Stomach (tissue), 19 donors: ENCODE results near the gene STX10. TPM values are rescaled to one million over a fixed set of nuclear protein-coding genes. Genes with fewer than 3 reads are reported as not detected.

Experiments used
- DNase-seq, 2 donors: peaks; one replicate each; pipeline versions ENCODE4 v3.0.0 to v3.0.0-alpha.2; 2013 to 2019
- H3K27ac ChIP-seq, 5 donors: fragments of 200-600 bp in 4 of 5; sonication (generic) in 4 of 5; one replicate each; pipeline ENCODE4 v1.5.1; 2013 to 2019; ENCODE audit warnings: mild to moderate bottlenecking in 1 of 5, moderate library complexity in 1 of 5
- H3K27me3 ChIP-seq, 3 donors: fragments of 200-600 bp; sonication (generic); one replicate each; pipeline ENCODE4 v1.5.1; 2017 to 2019; ENCODE audit warnings: mixed run types in 1 of 3
- H3K36me3 ChIP-seq, 4 donors: fragments of 200-600 bp; sonication (generic); 1 replicate in 3 of 4; 2 replicates in 1 of 4; pipeline ENCODE4 v1.5.1; 2016 to 2019
- H3K4me1 ChIP-seq, 4 donors: fragments of 200-600 bp; sonication (generic); one replicate each; pipeline ENCODE4 v1.5.1; 2016 to 2019
- H3K4me3 ChIP-seq, 4 donors: fragments of 200-600 bp; sonication (generic) in 3 of 4; one replicate each; pipeline ENCODE4 v1.5.1; 2016 to 2019; ENCODE audit warnings: mild to moderate bottlenecking in 1 of 4
- H3K9me3 ChIP-seq, 4 donors: fragments of 200-600 bp; sonication (generic); one replicate each; pipeline ENCODE4 v1.5.1; 2016 to 2019
- EP300 ChIP-seq: sonication (generic); formaldehyde crosslinking; IDR thresholded peaks from one replicate; pipeline ENCODE4 v1.6.1; 2017; ENCODE audit warnings: antibody characterized with exemption
- POLR2A ChIP-seq, 4 donors: fragments of 450-650 bp; IDR thresholded peaks; one replicate each; pipeline ENCODE4 v1.6.1; 2016; ENCODE audit warnings: antibody characterized with exemption in 4 of 4, control low read depth in 2 of 4, mild to moderate bottlenecking in 1 of 4, moderate library complexity in 1 of 4
- POLR2AphosphoS5 ChIP-seq, 3 donors: sonication (generic); formaldehyde crosslinking; IDR thresholded peaks; one replicate each; pipeline ENCODE4 v1.6.1; 2016; ENCODE audit warnings: antibody characterized with exemption in 3 of 3
- WGBS, 5 donors: extraction: QIAGEN DNeasy Blood & Tissue Kit in 3 of 5; methylation state at CpG; one replicate each; pipeline versions ENCODE4 v1.1.5 to v1.1.7; 2013 to 2018; 5-methylcytosine and 5-hydroxymethylcytosine counted together
- intact Hi-C: fragments of 100-400 bp; cut with DNase I; formaldehyde crosslinking; loops from one replicate; pipeline ENCODE4 v1.15.1; 2023; ENCODE audit warnings: low total_unique reads
- long read RNA-seq, 10 donors: transcript quantifications; one replicate each; lab custom pipeline, GENCODE V29; 2026
- polyA plus RNA-seq, 3 donors: library from polyadenylated mRNA; stranded (reverse); fragments of 200-250 nt; gene quantifications; one replicate each; pipeline ENCODE4 v1.2.3, GENCODE V29; 2013
- total RNA-seq, 5 donors: library from RNA; depleted of rRNA; stranded (reverse); fragments of >200 nt; gene quantifications; one replicate each; pipeline versions ENCODE4 v1.1.0 to v1.2.3, GENCODE V29; 2014 to 2016
- TF ChIP-seq, protein P1 (sequence below), 7 experiments: fragments of 450-650 bp in 4 of 7; fragments of 200-600 bp in 3 of 7; sonication (generic) in 3 of 7; IDR thresholded peaks; one replicate each; pipeline ENCODE4 v1.5.1; 2016 to 2019; ENCODE audit warnings: antibody characterized with exemption in 7 of 7, control low read depth in 2 of 7, mild to moderate bottlenecking in 1 of 7
- donor health status: healthy with polysubstance abuse.
- donor health status: Bipolar disorder and iron deficiency.
- donor health status: healthy.

STX10 gene, protein sequence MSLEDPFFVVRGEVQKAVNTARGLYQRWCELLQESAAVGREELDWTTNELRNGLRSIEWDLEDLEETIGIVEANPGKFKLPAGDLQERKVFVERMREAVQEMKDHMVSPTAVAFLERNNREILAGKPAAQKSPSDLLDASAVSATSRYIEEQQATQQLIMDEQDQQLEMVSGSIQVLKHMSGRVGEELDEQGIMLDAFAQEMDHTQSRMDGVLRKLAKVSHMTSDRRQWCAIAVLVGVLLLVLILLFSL
- total RNA-seq, result 100 to 1,000 TPM in 3 of 5 donors, 10 to 100 TPM in 2; 20.4 to 942 (median 117) TPM
- 100 to 1,000 TPM in 1 of 3 donors, 10 to 100 TPM in 2; 74.8 to 114 (median 94.7) TPM for polyA plus RNA-seq
- long read RNA-seq, donor 1, transcript STX10-204 (8 exons, 1,136 nt), result major isoform, 10 of 11 reads
- long read RNA-seq, donor 1, partial matches to known transcripts, result 0 of 11 reads
- long read RNA-seq, donor 1, other reads (novel, unspliced or antisense), result 0 of 11 reads
- long read RNA-seq, donor 2, transcript STX10-204 (8 exons, 1,136 nt), result major isoform, 7 of 12 reads
- long read RNA-seq, donor 2, partial matches to known transcripts, result 5 of 12 reads
- long read RNA-seq, donor 2, other reads (novel, unspliced or antisense), result 0 of 12 reads
- long read RNA-seq, donor 3, partial matches to known transcripts, result 0 of 3 reads
- long read RNA-seq, donor 3, other reads (novel, unspliced or antisense), result 0 of 3 reads
- long read RNA-seq, donor 4, result 0 reads
- long read RNA-seq, donor 5, transcript STX10-204 (8 exons, 1,136 nt), result major isoform, 11 of 11 reads
- long read RNA-seq, donor 5, partial matches to known transcripts, result 0 of 11 reads
- long read RNA-seq, donor 5, other reads (novel, unspliced or antisense), result 0 of 11 reads
- long read RNA-seq, donor 6, transcript STX10-204 (8 exons, 1,136 nt), result major isoform, 23 of 31 reads
- long read RNA-seq, donor 6, partial matches to known transcripts, result 5 of 31 reads
- long read RNA-seq, donor 6, other reads (novel, unspliced or antisense), result 0 of 31 reads
- long read RNA-seq, donor 7, transcript STX10-204 (8 exons, 1,136 nt), result major isoform, 9 of 16 reads
- long read RNA-seq, donor 7, partial matches to known transcripts, result 6 of 16 reads
- long read RNA-seq, donor 7, other reads (novel, unspliced or antisense), result 0 of 16 reads
- long read RNA-seq, donor 8, transcript STX10-204 (8 exons, 1,136 nt), result major isoform, 6 of 10 reads
- long read RNA-seq, donor 8, partial matches to known transcripts, result 0 of 10 reads
- long read RNA-seq, donor 8, other reads (novel, unspliced or antisense), result 0 of 10 reads
- long read RNA-seq, donor 9, partial matches to known transcripts, result 0 of 7 reads
- long read RNA-seq, donor 9, other reads (novel, unspliced or antisense), result 0 of 7 reads
- long read RNA-seq, donor 10, partial matches to known transcripts, result 0 of 4 reads
- long read RNA-seq, donor 10, other reads (novel, unspliced or antisense), result 0 of 4 reads

DNA sequence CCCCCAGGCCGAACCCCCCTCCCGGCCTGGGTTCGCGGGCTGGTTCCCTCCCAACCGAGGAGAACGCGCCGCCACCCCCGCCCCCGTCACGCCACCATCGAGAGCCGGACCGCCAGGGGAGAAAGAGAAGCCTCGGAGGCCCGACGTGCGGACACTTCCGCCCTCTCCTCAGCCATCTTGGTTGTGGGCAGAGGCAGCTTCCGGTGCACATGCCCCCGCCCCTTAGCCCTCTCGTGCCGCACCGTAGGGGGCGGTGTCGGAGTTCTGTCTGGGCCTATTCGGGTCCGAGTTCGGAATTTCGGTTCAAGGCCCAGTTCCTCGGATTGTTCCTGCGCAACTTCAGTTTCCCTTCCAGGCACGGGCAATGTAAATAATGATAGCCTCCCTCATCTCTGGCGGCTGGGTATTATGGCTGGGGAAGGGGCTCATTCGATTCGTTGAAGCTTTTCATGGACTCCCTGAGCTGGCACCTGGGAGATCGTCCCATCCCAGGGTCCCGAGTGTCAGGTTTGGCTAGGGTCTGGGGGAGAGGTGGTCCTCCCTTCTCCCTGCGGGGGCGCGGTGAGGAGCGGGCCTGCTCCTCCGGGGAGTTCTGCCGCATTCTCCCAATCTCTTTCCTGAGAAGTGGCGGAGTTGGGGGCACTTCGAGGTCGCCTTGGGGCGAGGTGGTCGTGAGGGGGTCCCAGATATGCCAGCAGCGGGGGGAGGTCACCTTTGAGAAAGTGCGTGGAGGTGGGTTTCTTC, at the start of gene STX10, which contains the start of gene IER2:
STX10 (minus strand) TSS at position 189 of the 744 bp plus-strand sequence. CDS start 202 bp downstream, outside the sequence.
IER2 (plus strand) TSS at position 225 of the 744 bp plus-strand sequence. CDS start 2,776 bp downstream, outside the sequence.
- Histone ChIP-seq H3K9me3 (no peaks in the 10 kb centered on the region), H3K36me3 (peaks cover 0 to 13% (median 7%) of the 10 kb centered on the region in 4 donors), H3K27ac (peak within 1 kb of the TSS; percentile 93 to 99 (median 99)), H3K4me1 (peaks cover 13 to 39% (median 30%) of the 10 kb centered on the region in 4 donors), H3K4me3 (peak within 1 kb of the TSS; percentile 85 to 92 (median 88)), H3K27me3 (no peaks in the 10 kb centered on the region)
- 0 to 1% (median 0%) methylated on average over 19 to 51 of the region's 51 CpGs for WGBS, 5 donors
- TF ChIP-seq POLR2A (IDR thresholded peaks at IDR 0.05), result peak in 2 of 4 donors; percentile 26 to 65
- TF ChIP-seq, protein P1, sequence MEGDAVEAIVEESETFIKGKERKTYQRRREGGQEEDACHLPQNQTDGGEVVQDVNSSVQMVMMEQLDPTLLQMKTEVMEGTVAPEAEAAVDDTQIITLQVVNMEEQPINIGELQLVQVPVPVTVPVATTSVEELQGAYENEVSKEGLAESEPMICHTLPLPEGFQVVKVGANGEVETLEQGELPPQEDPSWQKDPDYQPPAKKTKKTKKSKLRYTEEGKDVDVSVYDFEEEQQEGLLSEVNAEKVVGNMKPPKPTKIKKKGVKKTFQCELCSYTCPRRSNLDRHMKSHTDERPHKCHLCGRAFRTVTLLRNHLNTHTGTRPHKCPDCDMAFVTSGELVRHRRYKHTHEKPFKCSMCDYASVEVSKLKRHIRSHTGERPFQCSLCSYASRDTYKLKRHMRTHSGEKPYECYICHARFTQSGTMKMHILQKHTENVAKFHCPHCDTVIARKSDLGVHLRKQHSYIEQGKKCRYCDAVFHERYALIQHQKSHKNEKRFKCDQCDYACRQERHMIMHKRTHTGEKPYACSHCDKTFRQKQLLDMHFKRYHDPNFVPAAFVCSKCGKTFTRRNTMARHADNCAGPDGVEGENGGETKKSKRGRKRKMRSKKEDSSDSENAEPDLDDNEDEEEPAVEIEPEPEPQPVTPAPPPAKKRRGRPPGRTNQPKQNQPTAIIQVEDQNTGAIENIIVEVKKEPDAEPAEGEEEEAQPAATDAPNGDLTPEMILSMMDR (IDR thresholded peaks at IDR 0.05), result peak in 5 of 7 experiments; percentile 36 to 78 (median 50)
- TF ChIP-seq POLR2AphosphoS5 (IDR thresholded peaks at IDR 0.05), result peak; percentile 96 to 98 (median 98)
- TF ChIP-seq EP300, result no peak
- DNase-seq, result peak; percentile 95 to 98
- intact Hi-C loops, result no loop called here

DNA sequence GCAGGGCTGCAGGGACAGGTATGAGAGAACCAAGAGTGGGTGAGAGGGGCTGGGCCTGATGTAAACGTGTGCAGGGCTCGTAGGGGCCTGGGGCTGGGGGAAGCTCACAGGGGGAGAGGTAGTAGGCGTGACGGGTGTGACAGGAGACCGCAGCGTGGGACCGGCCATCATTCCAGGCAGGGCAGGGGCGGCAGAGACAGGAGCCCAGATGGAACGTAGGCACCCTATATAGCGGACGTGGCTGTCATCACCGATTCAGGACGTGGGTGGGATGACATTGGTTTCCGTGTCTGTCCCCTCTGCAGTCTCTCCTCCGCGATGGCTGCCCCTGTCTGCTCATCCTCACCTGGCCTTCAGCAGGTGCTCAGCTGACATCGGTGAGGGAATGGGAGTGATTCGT, 48.5 kb upstream of the STX10 start:
- 84 to 92% (median 87%) methylated on average over 15 to 18 of the region's 18 CpGs for WGBS, 5 donors
- TF ChIP-seq EP300, result no peak
- TF ChIP-seq, protein P1 (IDR thresholded peaks at IDR 0.05), result no peak
- no peak for TF ChIP-seq POLR2A (IDR thresholded peaks at IDR 0.05)
- TF ChIP-seq POLR2AphosphoS5 (IDR thresholded peaks at IDR 0.05), result no peak
- Histone ChIP-seq H3K27ac (no peak overlapping the region), H3K4me3 (no peak overlapping the region), H3K9me3 (no peaks in the 10 kb centered on the region), H3K27me3 (no peaks in the 10 kb centered on the region), H3K36me3 (no peaks in the 10 kb centered on the region), H3K4me1 (peaks cover 0 to 20% (median 14%) of the 10 kb centered on the region in 4 donors)
- intact Hi-C loops, result no loop called here
- no peak for DNase-seq

DNA sequence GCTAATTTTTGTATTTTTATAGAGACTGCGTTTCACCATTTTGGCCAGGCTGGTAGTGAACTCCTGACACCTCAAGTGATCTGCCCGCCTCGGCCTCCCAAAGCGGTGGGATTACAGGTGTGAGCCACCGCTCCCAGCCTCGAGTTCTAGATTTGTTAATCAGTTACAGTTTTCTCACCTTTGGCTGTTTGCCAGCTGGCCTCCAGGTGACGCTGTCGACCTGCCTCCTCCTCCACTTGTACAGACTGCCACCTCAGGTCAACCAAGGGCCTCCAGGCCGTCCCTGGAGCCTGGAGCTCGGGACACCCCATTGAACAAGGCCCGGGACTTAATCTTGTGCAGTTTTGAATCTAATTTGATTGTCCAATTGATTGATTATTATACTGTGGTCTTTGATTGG, 45.5 kb upstream of the STX10 start:
- TF ChIP-seq POLR2A (IDR thresholded peaks at IDR 0.05), result no peak
- TF ChIP-seq, protein P1 (IDR thresholded peaks at IDR 0.05), result peak in 1 of 7 experiments; percentile 23
- TF ChIP-seq POLR2AphosphoS5 (IDR thresholded peaks at IDR 0.05), result no peak
- WGBS, 5 donors, result 23 to 57% (median 38%) methylated on average over 11 of the region's 11 CpGs
- Histone ChIP-seq H3K9me3 (no peaks in the 10 kb centered on the region), H3K4me3 (no peak overlapping the region), H3K27ac (peak overlapping the region in 3 of 5 donors; percentile 17 to 35 (median 18)), H3K4me1 (peaks cover 8 to 25% (median 14%) of the 10 kb centered on the region in 4 donors), H3K27me3 (no peaks in the 10 kb centered on the region), H3K36me3 (no peaks in the 10 kb centered on the region)
- intact Hi-C loops, result no loop called here
- DNase-seq, result peak; percentile 83 to 85
